ENCODE measurements around the gene FFAR2.
"Not testable (repeated sequence)": the region's sequence is repeated elsewhere in the genome, so short reads cannot be mapped to it uniquely, and the experiment has no call there.

FFAR2 gene

DNA sequence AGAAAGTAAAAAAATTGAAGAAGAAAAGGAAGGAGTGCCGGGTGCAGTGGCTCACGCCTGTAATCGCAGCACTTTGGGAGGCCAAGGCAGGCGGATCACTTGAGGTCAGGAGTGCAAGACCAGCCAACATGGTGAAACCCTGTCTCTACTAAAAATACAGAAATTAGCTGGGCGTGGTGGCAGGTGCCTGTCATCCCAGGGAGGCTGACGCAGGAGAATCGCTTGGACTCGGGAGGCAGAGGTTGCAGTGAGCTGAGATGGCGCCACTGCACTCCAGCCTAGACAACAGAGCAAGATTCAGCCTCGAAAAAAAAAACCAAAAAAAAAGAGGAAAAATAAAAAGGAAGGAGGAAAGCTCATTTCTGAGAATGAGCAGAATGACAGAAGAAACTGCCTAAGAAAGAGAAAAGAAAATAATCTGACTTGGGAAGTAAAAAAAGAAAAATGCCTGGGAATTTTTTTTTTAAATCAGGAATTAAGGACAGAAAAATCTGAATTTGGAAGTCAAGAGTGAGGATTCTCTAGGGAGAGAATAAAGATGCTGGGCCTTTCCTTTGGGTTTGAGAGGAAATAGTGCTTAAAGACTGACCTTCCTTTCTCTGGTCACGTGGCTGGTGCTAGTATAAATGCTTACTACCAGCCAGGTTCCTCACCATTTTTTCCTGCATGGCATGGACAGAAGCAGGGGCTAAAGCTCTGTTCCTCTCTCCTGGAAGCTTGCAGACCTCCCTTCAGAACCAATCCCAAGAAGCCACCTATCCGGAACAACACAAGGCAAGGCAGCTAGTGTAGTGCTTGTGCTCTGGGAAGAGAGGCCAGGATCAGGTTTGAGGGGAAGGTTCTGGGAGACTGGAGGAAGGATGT is at the start of gene FFAR2:
Gene FFAR2, plus strand, starts transcription at position 652 of the 864 bp plus-strand sequence. CDS start 1,458 bp downstream, outside the sequence.
- DNase-seq (ENCODE audit: low read depth), result no peak

- no peak for DNase-seq (ENCODE audit: low read depth)
Observed at GRCh38 chr19:35398570-35398969, 49.5 kb upstream of the FFAR2 start.

- DNase-seq (ENCODE audit: low read depth), result no peak
Observed at GRCh38 chr19:35399231-35399630, 48.8 kb upstream of the FFAR2 start.

GRCh38 chr19:35399948-35400772 is 47.9 kb upstream of the FFAR2 start:
- no peak for DNase-seq (ENCODE audit: low read depth)

DNA sequence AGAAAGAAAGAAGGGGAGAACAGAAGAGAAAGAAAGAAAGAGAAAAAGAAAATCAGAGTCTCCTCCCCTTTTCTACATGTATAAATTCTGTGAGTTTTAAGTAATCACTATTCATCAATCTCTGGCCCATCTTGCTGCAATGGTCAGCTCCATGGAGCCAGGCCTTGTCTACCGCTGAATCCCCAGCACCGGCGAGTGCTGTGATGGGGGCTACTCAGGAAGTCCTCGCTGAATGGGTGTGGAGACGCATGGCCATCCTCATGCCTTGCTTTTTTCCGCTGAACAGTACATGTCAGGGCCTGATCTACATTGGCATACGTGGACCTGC is 47.3 kb upstream of the FFAR2 start:
- DNase-seq (ENCODE audit: low read depth), result no peak

GRCh38 chr19:35401416-35401815 is 46.6 kb upstream of the FFAR2 start:
- not testable (repeated sequence) for DNase-seq (ENCODE audit: low read depth)

DNA sequence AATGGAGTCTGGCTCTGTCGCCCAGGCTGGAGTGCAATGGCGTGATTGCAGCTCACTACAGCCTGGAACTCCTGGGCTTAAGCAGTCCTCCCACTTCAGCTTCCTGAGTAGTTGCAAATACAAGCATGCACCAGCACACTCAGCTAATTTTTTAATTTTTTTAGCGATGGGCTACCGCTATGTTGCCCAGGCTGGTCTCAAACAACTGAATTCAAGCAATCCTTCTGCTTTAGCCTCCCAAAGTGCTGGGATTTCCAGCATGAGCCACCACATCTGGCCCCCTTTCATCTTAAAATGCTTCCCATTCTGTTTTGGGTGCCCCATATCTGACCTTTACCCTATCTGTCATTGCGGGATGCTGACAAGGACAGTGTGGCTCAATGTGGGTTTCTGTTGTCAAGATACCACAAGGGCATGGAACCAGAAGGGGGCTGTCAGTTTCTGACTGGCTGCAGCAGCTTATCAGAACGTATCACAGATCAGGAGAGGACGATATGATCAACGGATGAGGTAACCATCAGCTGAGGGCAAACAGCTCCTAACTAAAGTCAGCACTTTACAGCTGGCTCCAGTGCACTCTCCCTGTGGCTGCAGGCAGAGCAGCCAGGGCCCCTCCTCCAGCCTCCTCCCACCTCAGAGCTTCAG is 44.8 kb upstream of the FFAR2 start:
- peak; percentile 39 for DNase-seq (ENCODE audit: low read depth)

DNA sequence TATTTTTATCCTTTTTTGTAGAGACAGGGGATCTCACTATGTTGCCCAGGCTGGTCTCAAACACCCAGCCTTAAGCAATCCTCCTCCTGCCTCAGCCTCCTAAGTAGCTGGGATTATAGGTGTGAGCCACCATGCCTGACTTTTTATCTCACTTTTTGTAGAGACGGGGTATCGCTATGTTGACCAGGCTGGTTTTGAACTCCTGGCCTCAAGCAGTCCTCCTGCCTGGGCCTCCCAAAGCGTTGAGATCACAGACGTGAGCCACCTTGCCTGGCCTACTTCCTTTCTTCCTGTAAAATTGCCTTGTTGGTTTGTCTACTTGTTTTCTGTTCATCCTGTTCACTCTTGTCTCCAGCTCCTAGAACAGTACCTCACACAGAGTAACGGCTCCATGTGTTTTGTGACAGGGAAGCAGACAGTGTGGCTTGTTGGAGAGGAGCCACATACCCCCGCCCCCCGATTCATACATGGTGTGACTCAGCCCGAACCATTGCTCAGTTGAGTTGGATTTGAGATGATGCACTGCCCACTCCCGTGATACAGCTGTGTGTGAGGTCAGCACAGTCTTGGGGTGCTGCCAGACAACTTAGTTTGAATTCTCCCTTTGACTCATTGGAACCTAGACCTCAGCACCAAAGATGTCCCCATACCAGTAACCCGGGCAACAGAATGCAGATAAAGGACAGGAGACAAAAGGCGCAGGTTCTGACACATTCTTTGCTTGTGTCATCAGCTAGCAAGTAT is 43.0 kb upstream of the FFAR2 start:
- DNase-seq (ENCODE audit: low read depth), result no peak

- no peak for DNase-seq (ENCODE audit: low read depth)
Observed at GRCh38 chr19:35407619-35408018, 40.4 kb upstream of the FFAR2 start.

GRCh38 chr19:35408284-35409171 is 39.5 kb upstream of the FFAR2 start:
- DNase-seq (ENCODE audit: low read depth), result no peak

- no peak for DNase-seq (ENCODE audit: low read depth)
Observed at GRCh38 chr19:35409191-35409590, 38.9 kb upstream of the FFAR2 start.

DNA sequence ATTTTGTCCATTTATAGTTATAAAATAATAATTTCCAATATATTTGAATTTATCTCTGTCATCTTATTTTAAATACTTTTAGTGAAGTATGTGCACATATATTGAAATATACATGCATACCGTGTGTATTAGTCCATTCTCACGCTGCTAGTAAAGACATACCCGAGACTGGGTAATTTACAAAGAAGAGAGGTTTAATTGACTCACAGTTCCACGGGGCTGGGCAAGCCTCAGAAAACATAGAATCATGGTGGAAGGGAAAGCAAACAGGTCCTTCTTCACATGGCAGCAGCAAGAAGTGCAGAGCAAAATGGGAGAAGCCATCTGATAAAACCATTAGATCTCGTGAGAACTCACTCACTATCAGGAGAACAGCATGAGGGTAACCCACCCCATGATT is 37.6 kb upstream of the FFAR2 start:
- no peak for DNase-seq (ENCODE audit: low read depth)

DNA sequence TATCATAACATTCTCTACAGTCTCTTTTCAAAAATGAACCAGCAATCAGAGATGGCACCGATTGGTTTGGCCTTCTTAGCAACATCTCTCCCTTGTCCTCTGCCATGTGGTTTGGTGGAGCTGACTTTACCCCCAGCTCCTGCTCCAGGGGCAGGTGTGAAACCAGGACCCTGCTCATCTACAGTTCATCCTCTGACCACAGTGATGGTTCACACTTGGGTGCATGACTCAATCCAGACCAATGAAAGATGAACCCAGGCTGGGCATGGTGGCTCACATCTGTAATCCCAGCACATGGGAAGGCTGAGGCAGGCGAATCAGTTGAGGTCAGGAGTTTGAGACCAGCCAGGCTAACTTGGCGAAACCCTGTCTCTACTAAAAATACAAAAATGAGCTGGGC is 33.6 kb upstream of the FFAR2 start:
- DNase-seq (ENCODE audit: low read depth), result no peak

DNA sequence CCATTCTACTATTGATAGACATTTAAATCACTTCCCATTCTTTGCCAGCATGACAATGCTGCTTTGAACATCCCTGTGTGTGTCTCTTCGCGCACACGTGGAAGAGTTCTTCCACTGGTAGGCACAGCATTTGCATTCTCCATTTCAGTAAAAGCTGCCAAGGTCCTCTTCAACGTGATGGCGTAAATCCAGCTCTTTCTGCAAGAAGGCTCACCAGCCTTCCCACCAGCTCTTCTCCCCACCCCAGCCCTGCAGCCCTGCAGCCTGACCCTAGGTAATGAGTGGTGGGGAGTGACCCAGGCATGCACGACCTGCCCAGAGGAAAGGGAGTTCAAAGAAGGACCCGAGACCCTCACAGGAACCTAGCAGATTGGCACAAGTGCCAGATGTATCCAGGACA is 31.7 kb upstream of the FFAR2 start:
- no peak for DNase-seq (ENCODE audit: low read depth)

DNA sequence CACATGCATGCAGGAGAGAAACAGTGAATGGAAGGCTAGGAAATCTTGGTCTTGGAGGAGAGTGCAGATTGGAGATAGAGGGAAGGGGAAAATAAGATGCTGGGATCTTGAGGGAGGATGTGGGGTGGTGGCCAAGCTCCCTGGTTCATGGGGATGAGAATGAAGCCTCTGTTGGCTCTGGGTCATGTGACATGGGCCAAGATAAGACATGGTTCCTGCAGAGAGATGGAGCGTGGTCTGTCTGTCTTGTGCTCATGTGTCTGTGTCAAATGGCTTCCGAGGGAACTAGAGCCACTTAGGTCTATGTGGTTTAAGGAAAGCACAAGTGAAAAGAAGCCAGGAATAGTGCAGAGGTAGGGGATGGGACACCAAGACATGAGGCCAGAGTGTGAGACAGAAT is 30.8 kb upstream of the FFAR2 start:
- no peak for DNase-seq (ENCODE audit: low read depth)

GRCh38 chr19:35417713-35418534 is 30.1 kb upstream of the FFAR2 start:
- DNase-seq (ENCODE audit: low read depth), result no peak

DNA sequence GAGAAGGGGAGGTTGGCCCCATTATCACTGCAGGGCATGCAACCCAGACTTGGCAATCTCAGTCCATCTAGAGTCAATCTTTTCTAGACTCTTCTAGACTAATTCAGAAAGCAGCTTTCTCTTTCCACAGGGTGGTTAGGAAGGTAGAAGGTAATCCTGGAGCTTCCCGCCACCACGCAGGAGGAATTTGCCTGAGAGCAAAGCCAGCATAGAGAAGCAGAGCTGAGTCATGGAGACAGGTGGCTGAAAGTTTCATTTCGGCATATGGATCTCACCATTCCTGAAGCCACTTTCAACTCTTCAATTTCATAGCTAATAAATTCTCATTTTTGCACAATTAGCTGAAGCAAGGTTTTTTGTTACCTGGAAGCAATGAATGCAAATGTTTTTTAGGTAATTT is 29.0 kb upstream of the FFAR2 start:
- DNase-seq (ENCODE audit: low read depth), result no peak

- no peak for DNase-seq (ENCODE audit: low read depth)
Observed at GRCh38 chr19:35419805-35420204, 28.3 kb upstream of the FFAR2 start.

- no peak for DNase-seq (ENCODE audit: low read depth)
Observed at GRCh38 chr19:35421362-35421761, 26.7 kb upstream of the FFAR2 start.

GRCh38 chr19:35423406-35423805 is 24.7 kb upstream of the FFAR2 start:
- not testable (repeated sequence) for DNase-seq (ENCODE audit: low read depth)
